BLaER1 treated with 17β-estradiol and CSF1 and Interleukin-3, amounts not matched to agents 10 nM and 100 nM (cell line): Measurements from ENCODE around the gene GLIS1.

Experiments used
- H3K27ac ChIP-seq, 11 experiments: shearing (Covaris generic); formaldehyde crosslinking; 2 replicates each; pipeline ENCODE4 v1.8.1; 2022
- H3K27me3 ChIP-seq, 11 experiments: shearing (Covaris generic); formaldehyde crosslinking; 2 replicates each; pipeline ENCODE4 v1.8.1; 2022
- H3K36me3 ChIP-seq, 11 experiments: shearing (Covaris generic); formaldehyde crosslinking; 2 replicates each; pipeline ENCODE4 v1.8.1; 2022
- H3K4me1 ChIP-seq, 10 experiments: shearing (Covaris generic); formaldehyde crosslinking; 2 replicates each; pipeline ENCODE4 v1.8.1; 2022
- H3K4me2 ChIP-seq, 11 experiments: shearing (Covaris generic); formaldehyde crosslinking; 2 replicates each; pipeline ENCODE4 v1.8.1; 2022
- H3K4me3 ChIP-seq, 10 experiments: shearing (Covaris generic); formaldehyde crosslinking; 2 replicates each; pipeline ENCODE4 v1.8.1; 2022
- H3K9ac ChIP-seq, 11 experiments: shearing (Covaris generic); formaldehyde crosslinking; 2 replicates each; pipeline ENCODE4 v1.8.1; 2022
- H3K9me3 ChIP-seq, 11 experiments: shearing (Covaris generic); formaldehyde crosslinking; replicated peaks in 1 of 11; 2 replicates each; pipeline ENCODE4 v1.8.1; 2022
- H4K20me1 ChIP-seq, 11 experiments: shearing (Covaris generic); formaldehyde crosslinking; 2 replicates each; pipeline ENCODE4 v1.8.1; 2022
- Cebpa-rat ChIP-seq, 11 experiments: shearing (Covaris generic); IDR thresholded peaks; 2 replicates each; pipeline ENCODE4 v1.8.1; 2022

Gene GLIS1

DNA sequence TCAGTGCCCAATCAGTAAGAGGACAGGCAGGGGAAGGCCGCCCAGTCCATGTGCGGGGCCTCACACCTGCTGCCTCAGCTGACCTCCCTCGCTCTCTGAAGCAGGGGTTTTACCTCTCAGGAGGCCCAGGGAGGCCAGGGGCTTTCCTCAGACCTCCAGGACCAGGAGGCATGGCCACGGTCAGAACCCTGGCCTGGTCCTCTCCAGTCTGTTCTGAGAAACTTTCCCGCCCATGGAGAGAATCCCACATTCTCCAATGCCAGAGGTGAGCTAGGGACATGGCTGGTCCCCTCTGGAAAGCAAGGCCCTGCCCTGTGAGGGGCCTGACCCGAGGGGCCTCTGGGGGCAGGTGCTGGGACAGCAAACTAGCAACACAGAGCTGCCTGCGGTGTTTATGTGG lies 211.6 kb downstream of the GLIS1 start:
- Histone ChIP-seq H3K27me3 (no peaks in the 10 kb centered on the region), H3K36me3 (no peaks in the 10 kb centered on the region), H3K27ac (no peak overlapping the region), H4K20me1 (peaks cover 0 to 6% (median 0%) of the 10 kb centered on the region in 11 experiments; a peak in 1 of 22 replicates), H3K9me3 (no peaks in the 10 kb centered on the region), H3K4me1 (peaks cover 0 to 21% (median 8%) of the 10 kb centered on the region in 10 experiments; a peak in 16 of 20 replicates), H3K4me2 (no peak overlapping the region), H3K9ac (no peak overlapping the region), H3K4me3 (no peak overlapping the region)
- TF ChIP-seq Cebpa-rat (IDR thresholded peaks at IDR 0.05) = no peak

DNA sequence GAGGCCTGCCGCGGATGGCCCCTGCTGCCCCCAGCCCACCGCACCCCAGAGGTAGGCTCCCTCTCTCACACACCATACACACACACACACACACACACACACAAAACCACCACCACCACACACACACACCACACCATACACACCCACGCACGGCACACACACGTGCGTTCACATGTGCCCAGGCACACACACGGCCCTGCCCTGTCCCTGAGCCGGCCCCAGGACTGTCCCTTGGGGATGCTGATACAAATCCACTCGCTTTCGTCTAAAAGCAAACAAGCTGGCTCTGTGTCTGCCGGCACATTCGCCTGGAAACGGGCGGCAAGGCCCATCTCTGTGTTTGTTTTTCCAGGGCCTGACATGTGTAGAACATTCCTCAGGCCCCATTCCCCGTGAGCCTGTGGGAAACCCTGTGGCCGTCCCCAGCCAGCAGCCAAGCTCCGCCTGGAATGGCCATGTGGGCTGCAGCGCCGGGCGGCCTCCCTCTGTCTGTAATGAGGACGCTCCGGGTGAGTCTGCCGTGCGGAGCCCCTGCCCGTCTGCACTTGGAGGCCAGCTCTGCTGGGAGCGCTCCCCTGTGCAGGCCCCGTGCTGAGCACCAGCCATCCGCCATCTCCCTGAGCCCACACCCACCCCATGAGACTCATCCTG lies 212.4 kb downstream of the GLIS1 start:
- TF ChIP-seq Cebpa-rat (IDR thresholded peaks at IDR 0.05) = no peak
- Histone ChIP-seq H3K9me3 (no peaks in the 10 kb centered on the region), H3K4me2 (no peak overlapping the region), H3K4me3 (no peak overlapping the region), H3K9ac (no peak overlapping the region), H3K36me3 (no peaks in the 10 kb centered on the region), H3K27me3 (no peaks in the 10 kb centered on the region), H3K27ac (no peak overlapping the region), H4K20me1 (peaks cover 0 to 6% (median 0%) of the 10 kb centered on the region in 11 experiments; a peak in 1 of 22 replicates), H3K4me1 (peaks cover 0 to 13% (median under 1%) of the 10 kb centered on the region in 10 experiments; a peak in 6 of 20 replicates)

DNA sequence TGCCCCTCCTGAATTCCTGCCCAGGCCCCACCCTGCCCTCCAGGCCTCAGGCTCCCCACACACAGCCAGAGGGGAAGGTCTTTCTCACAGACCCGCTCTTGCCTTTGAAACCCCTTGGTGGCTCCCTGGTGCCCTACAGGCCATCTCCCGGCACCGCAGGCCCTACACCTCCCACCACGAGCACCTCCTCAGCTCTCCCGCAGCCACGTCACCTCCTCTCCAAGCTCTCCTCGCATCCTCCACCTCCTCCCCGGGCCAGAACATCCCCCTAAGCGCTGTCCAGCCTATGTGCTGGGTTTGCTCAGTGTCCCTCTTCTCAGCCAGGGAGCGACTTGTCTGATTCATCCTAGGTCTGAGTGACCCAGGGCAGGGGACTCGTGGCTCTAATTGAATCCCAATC lies 213.4 kb downstream of the GLIS1 start:
- no peaks in the 10 kb centered on the region for H3K36me3 ChIP-seq
- no peak overlapping the region for H3K4me2 ChIP-seq
- H4K20me1 ChIP-seq = peaks cover 0 to 6% (median 0%) of the 10 kb centered on the region in 11 experiments; a peak in 1 of 22 replicates
- no peak overlapping the region for H3K9ac ChIP-seq
- H3K9me3 ChIP-seq = no peaks in the 10 kb centered on the region
- no peak overlapping the region for H3K4me3 ChIP-seq
- no peaks in the 10 kb centered on the region for H3K27me3 ChIP-seq
- peaks cover 0 to 8% (median 0%) of the 10 kb centered on the region in 10 experiments; a peak in 4 of 20 replicates for H3K4me1 ChIP-seq
- no peak for TF ChIP-seq Cebpa-rat (IDR thresholded peaks at IDR 0.05)
- no peak overlapping the region for H3K27ac ChIP-seq

DNA sequence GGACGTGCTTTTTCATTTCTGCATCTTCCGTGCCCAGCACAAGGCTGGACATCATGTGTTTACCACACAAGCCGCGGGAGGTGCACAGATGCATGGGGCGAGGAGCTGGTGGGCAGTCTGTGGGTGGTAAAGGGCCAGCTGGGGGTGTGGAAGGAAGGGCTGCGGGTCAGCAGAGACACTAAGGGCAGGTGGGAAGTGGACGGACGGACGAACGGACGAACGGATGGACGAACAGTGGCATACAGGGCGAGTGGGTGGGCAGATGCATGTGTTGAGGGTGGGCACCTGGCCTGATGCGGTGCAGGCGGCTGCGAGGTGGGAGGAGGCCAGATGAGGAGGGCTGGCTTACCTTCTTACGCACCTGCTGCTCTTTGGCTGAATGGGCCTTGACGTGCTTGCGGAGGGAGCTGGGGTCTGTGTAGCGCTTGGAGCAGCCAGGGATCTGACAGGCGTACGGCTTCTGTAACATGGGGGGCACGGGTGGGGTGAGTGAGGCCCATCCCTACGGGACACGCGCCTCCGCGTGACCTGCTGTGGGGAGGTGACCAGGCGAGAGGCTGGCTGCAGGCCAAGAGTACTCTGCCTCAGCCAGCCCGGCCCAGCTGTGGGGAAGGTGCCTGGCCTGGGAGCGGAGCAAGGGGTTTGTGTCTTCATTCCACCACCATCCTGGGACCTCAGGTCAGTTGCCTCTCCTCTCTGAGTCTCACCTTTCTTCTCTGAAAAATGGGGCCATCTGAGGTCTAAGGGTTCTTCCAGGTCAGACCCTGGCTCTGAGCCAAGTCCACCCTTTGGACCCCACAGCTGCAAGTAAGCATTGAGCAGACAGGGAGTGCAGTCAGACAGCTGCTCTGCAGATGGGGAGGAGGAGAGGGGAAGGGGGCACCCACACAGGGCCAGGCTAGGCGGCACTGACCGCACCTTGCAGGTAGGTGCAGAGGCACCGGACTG lies 214.3 kb downstream of the GLIS1 start:
- no peak overlapping the region for H3K27ac ChIP-seq
- TF ChIP-seq Cebpa-rat (IDR thresholded peaks at IDR 0.05) = no peak
- no peaks in the 10 kb centered on the region for H3K27me3 ChIP-seq
- H3K4me3 ChIP-seq = no peak overlapping the region
- H3K4me1 ChIP-seq = peaks cover 0 to 8% (median 0%) of the 10 kb centered on the region in 10 experiments; a peak in 4 of 20 replicates
- H3K36me3 ChIP-seq = no peaks in the 10 kb centered on the region
- no peak overlapping the region for H3K4me2 ChIP-seq
- H3K9me3 ChIP-seq = no peaks in the 10 kb centered on the region
- no peak overlapping the region for H3K9ac ChIP-seq
- peaks cover 0 to 6% (median 0%) of the 10 kb centered on the region in 11 experiments; a peak in 1 of 22 replicates for H4K20me1 ChIP-seq

DNA sequence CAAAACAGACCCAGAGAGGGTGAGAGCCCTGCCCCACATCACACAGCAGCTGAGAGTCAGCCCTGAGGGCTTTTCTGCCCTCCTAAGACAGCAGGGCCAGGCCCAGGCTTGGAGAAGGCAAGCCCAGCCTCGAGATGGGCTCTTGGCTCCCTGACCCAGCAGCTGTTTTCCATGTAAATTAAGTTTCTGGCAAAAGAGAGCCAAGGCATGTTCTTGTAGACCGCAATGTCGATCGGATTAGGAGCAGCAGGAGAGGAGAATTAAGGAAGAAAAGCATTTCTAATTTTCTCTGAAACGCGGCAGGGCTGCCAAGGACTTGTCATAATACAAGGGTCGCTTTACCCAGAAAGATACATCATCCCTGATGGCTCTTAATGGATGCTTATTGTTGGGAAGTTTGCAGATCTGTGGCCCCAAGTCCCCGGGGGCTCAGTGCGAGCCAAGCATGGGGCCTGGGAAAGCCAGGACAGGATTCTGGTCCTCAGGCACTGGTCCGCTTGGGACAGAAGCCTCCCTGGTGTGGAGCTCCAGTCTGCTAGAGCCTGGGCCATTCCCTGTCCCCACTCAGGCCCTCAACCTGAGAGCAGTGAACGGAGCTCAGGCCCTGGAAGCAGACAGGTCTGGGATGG lies 216.9 kb downstream of the GLIS1 start:
- Histone ChIP-seq H4K20me1 (peaks cover 0 to 6% (median 0%) of the 10 kb centered on the region in 11 experiments; a peak in 1 of 22 replicates), H3K27me3 (no peaks in the 10 kb centered on the region), H3K4me1 (peaks cover 0 to 8% (median 0%) of the 10 kb centered on the region in 10 experiments; a peak in 4 of 20 replicates), H3K27ac (no peak overlapping the region), H3K4me3 (no peak overlapping the region), H3K9me3 (no peaks in the 10 kb centered on the region), H3K9ac (no peak overlapping the region), H3K4me2 (no peak overlapping the region), H3K36me3 (no peaks in the 10 kb centered on the region)
- TF ChIP-seq Cebpa-rat (IDR thresholded peaks at IDR 0.05) = no peak

DNA sequence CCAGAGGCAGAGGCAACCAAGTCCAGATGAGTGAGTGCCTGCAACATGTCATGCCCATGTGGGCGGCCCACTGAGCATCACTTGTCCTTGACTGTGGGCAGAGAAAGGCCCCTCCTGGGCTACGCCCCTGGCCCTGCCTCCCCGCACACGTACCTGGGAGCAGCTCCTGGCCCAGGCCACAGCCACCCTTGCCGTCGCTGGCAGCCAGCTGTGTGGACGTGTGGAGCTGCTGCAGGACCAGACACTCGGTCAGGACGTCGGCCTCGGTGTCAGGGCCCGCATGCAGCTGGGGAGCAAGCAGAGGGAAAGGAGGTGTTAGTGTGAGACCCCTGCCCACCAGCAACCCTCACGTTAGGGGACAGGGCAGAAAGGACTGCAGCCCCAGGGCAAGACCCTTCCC lies 218.5 kb downstream of the GLIS1 start:
- no peak overlapping the region for H3K9ac ChIP-seq
- no peak overlapping the region for H3K4me3 ChIP-seq
- H3K27ac ChIP-seq = no peak overlapping the region
- TF ChIP-seq Cebpa-rat (IDR thresholded peaks at IDR 0.05) = no peak
- peaks cover 0 to 6% (median 0%) of the 10 kb centered on the region in 11 experiments; a peak in 1 of 22 replicates for H4K20me1 ChIP-seq
- H3K36me3 ChIP-seq = no peaks in the 10 kb centered on the region
- no peaks in the 10 kb centered on the region for H3K27me3 ChIP-seq
- H3K9me3 ChIP-seq = no peaks in the 10 kb centered on the region
- no peak overlapping the region for H3K4me2 ChIP-seq
- H3K4me1 ChIP-seq = peaks cover 0 to 8% (median 0%) of the 10 kb centered on the region in 10 experiments; a peak in 4 of 20 replicates

DNA sequence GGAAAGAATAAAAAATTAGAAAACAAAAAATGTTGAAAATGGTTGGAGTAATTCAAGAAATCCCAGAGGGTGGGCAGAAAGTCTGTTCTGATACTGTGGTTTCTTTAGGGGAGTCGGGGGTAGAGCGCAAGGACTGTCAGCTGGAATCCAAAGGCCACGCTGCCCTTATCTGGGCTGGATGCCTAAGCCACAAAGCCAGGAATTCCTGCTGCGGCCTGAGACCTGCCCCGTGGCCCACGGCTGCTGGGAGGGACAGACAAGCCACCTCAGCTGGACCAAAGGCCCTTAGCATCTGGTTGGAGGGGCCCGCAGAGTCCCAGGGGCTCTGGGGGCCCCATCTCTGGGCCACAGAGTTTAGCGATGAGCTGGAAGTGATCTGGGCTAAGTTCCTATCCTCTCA lies 219.5 kb downstream of the GLIS1 start:
- Histone ChIP-seq H3K36me3 (no peaks in the 10 kb centered on the region), H3K27me3 (no peaks in the 10 kb centered on the region)

DNA sequence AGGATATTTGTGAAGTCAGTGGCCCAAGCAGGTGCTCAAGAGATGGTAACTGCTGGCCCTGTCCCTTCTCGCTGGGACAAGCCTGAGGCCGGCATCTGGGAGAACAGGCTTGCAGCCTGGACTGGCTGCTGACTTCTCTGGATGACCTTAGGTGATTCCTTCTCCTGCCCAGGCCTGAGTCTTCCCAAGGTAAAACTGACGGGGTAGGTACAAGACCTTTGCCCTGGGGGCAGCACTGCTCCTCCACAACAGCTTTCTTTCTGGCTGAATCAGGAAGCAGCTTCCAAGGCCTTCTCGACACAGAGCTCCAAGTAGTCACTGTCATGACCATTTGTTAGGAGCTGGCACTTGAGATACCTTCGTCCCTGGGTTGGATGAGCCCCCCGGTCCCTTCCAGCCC lies 220.2 kb downstream of the GLIS1 start:
- Histone ChIP-seq H3K4me1 (peaks cover 0 to 2% (median 0%) of the 10 kb centered on the region in 10 experiments; a peak in 1 of 20 replicates), H4K20me1 (no peaks in the 10 kb centered on the region), H3K36me3 (no peaks in the 10 kb centered on the region), H3K9ac (no peak overlapping the region; a peak in 1 of 22 replicates), H3K4me3 (no peak overlapping the region), H3K9me3 (no peaks in the 10 kb centered on the region), H3K27me3 (no peaks in the 10 kb centered on the region), H3K27ac (no peak overlapping the region), H3K4me2 (no peak overlapping the region)
- TF ChIP-seq Cebpa-rat (IDR thresholded peaks at IDR 0.05) = no peak

More for the DNA sequence above, 219.5 kb downstream of the GLIS1 start:
- TF ChIP-seq Cebpa-rat (IDR thresholded peaks at IDR 0.05) = no peak
- H4K20me1 ChIP-seq = 0 out of 22 replicates have a peak, but pooled peaks cover 0 to 4% (median 0%) of the 10 kb centered on the region in 11 experiments
- peaks cover 0 to 8% (median 0%) of the 10 kb centered on the region in 10 experiments; a peak in 4 of 20 replicates for H3K4me1 ChIP-seq
- no peaks in the 10 kb centered on the region for H3K9me3 ChIP-seq
- no peak overlapping the region; a peak in 1 of 22 replicates for H3K9ac ChIP-seq
- H3K27ac ChIP-seq = no peak overlapping the region
- no peak overlapping the region for H3K4me3 ChIP-seq
- H3K4me2 ChIP-seq = no peak overlapping the region
